Left ventricle myocardium inferior (tissue), 1 donor: Measurements from ENCODE around the gene TMED10. TPM values are rescaled to one million over a fixed set of nuclear protein-coding genes. Genes with fewer than 3 reads are reported as not detected.
"Not testable (repeated sequence)": the region's sequence is repeated elsewhere in the genome, so short reads cannot be mapped to it uniquely, and the experiment has no call there.

Source experiments
- DNase-seq: peaks from one replicate; pipeline ENCODE4 v3.0.0-alpha.2; 2020
- H3K27ac ChIP-seq: fragments of 200-600 bp; replicated peaks from 2 replicates; pipeline ENCODE4 v1.8.0; 2021
- H3K27me3 ChIP-seq: fragments of 200-600 bp; 2 replicates; pipeline ENCODE4 v1.8.0; 2021; ENCODE audit warnings: low read depth
- H3K36me3 ChIP-seq: fragments of 200-600 bp; 2 replicates; pipeline ENCODE4 v1.8.0; 2021
- H3K4me1 ChIP-seq: fragments of 200-600 bp; 2 replicates; pipeline ENCODE4 v1.8.0; 2021
- H3K4me3 ChIP-seq: fragments of 200-600 bp; 2 replicates; pipeline ENCODE4 v1.8.0; 2021; ENCODE audit warnings: mild to moderate bottlenecking, moderate library complexity
- H3K9me3 ChIP-seq: fragments of 200-600 bp; replicated peaks from 2 replicates; pipeline ENCODE4 v1.8.0; 2021
- intact Hi-C: fragments of 100-400 bp; cut with micrococcal nuclease; formaldehyde crosslinking; loops from one replicate; pipeline ENCODE4 v1.11.0; 2022
- total RNA-seq: library from RNA; stranded (reverse); fragmentation: NEBNext Ultra II Directional; extraction: Animal tissue kit (Norgen Biotek cat#: 25700); gene quantifications from one replicate; pipeline ENCODE4 v1.2.1, GENCODE V29; 2021
- TF ChIP-seq, protein P1 (sequence below): fragments of 200-600 bp; IDR thresholded peaks from 2 replicates; pipeline ENCODE4 v1.8.0; 2021; ENCODE audit warnings: antibody characterized with exemption, mild to moderate bottlenecking, borderline replicate concordance
- donor health status: DM: no; HTN: yes; CAD: no; lungs with severe emphysema.

Gene TMED10
- total RNA-seq, 1 donor from 2014 or later, result 278 TPM

GRCh38 chr14:75183225-75183624 lies 6.8 kb upstream of the TMED10 start:
- H3K9me3 ChIP-seq, result no peaks in the 10 kb centered on the region
- no peaks in the 10 kb centered on the region for H3K27me3 ChIP-seq
- H3K4me1 ChIP-seq, result peaks cover 7% of the 10 kb centered on the region
- no peaks in the 10 kb centered on the region for H3K36me3 ChIP-seq
- intact Hi-C loops, result no loop called here
- TF ChIP-seq, protein P1, sequence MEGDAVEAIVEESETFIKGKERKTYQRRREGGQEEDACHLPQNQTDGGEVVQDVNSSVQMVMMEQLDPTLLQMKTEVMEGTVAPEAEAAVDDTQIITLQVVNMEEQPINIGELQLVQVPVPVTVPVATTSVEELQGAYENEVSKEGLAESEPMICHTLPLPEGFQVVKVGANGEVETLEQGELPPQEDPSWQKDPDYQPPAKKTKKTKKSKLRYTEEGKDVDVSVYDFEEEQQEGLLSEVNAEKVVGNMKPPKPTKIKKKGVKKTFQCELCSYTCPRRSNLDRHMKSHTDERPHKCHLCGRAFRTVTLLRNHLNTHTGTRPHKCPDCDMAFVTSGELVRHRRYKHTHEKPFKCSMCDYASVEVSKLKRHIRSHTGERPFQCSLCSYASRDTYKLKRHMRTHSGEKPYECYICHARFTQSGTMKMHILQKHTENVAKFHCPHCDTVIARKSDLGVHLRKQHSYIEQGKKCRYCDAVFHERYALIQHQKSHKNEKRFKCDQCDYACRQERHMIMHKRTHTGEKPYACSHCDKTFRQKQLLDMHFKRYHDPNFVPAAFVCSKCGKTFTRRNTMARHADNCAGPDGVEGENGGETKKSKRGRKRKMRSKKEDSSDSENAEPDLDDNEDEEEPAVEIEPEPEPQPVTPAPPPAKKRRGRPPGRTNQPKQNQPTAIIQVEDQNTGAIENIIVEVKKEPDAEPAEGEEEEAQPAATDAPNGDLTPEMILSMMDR, result no peak
- no peak for DNase-seq
- H3K27ac ChIP-seq, result peak overlapping the region; percentile 12
- no peak overlapping the region for H3K4me3 ChIP-seq

GRCh38 chr14:75182821-75183220 lies 6.4 kb upstream of the TMED10 start:
- Histone ChIP-seq H3K4me1 (peaks cover 7% of the 10 kb centered on the region), H3K4me3 (no peak overlapping the region), H3K36me3 (no peaks in the 10 kb centered on the region), H3K27ac (peak overlapping the region; percentile 12), H3K9me3 (no peaks in the 10 kb centered on the region), H3K27me3 (no peaks in the 10 kb centered on the region)
- TF ChIP-seq, protein P1, result no peak
- intact Hi-C loops, result no loop called here
- DNase-seq, result no peak

GRCh38 chr14:75182163-75182562 lies 5.8 kb upstream of the TMED10 start:
- H3K9me3 ChIP-seq, H3K4me1 ChIP-seq, H3K27ac ChIP-seq, H3K4me3 ChIP-seq, DNase-seq, intact Hi-C loops, H3K36me3 ChIP-seq, H3K27me3 ChIP-seq: not testable (repeated sequence)

DNA sequence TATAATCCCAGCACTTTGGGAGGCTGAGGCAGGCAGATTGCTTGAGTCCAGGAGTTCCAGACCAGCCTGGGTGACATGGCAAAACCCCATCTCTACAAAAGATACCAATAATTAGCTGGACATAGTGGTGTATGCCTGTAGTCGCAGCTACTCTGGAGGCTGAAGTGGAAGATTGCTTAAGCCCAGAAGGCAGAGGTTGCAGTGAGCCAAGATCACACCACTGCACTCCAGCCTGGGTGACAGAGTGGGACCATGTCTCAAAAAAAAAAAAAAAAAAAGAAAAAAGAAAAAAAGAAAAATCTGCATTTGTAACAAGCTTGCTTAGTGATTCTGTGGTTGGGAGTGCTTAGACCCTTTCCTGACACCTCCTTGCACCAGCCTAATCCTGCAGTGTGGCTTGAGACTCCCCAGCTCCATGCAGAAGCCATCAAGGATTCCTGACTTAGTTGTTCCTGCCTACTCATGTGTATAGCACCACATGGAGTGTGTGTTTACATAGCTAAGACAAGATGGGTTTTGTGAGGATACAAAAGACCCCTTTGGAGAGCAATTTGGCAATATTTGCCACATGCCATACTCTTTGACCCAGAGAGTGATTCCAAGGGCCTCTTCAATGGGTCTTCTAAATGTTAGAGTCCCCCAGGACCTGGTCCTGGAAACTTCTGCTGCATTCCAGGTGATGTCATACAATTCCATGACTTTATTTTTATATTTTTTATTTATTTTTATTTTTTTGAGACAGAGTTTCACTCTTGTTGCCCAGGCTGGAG lies 5.1 kb upstream of the TMED10 start:
- intact Hi-C loops, result no loop called here
- Histone ChIP-seq H3K27ac (no peak overlapping the region), H3K9me3 (no peaks in the 10 kb centered on the region), H3K4me3 (no peak overlapping the region), H3K27me3 (no peaks in the 10 kb centered on the region), H3K36me3 (no peaks in the 10 kb centered on the region), H3K4me1 (peaks cover 12% of the 10 kb centered on the region)
- DNase-seq, result no peak
- TF ChIP-seq, protein P1, result no peak

DNA sequence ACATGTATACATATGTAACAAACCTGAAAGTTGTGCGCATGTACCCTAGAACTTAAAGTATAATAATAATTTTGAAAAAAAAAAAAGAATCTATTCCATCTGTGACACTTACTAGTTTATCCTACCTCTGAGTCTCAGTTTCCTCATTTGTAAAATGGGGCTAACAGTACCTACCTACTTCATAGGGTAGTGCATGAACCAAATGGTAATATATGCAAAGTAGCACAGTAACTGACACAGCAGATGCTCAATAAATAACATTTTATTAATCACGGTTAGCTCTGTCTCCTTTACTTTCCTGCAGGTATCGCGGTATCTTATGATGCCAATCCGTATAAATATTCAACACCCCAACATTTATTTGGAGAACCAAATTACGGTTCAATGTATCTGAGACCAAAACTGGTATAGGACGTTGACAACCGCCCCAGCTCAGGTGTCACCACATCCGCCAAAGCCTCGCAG lies 703 bp downstream of the TMED10 start:
- Histone ChIP-seq H3K9me3 (no peaks in the 10 kb centered on the region), H3K4me1 (peaks cover 62% of the 10 kb centered on the region), H3K27me3 (no peaks in the 10 kb centered on the region), H3K36me3 (no peaks in the 10 kb centered on the region), H3K27ac (peak overlapping the region; percentile 95), H3K4me3 (peak overlapping the region; percentile 91)
- DNase-seq, result no peak
- intact Hi-C loops, result no loop called here
- TF ChIP-seq, protein P1, result no peak

- TF ChIP-seq, protein P1, result no peak
- Histone ChIP-seq H3K4me3 (peak overlapping the region; percentile 91), H3K4me1 (peaks cover 78% of the 10 kb centered on the region), H3K27me3 (no peaks in the 10 kb centered on the region), H3K27ac (peak overlapping the region; percentile 25), H3K9me3 (no peaks in the 10 kb centered on the region), H3K36me3 (no peaks in the 10 kb centered on the region)
- intact Hi-C loops, result no loop called here
- no peak for DNase-seq
These were observed 2.3 kb downstream of the TMED10 start for GRCh38 chr14:75174066-75174465.
